T-helper 17 cell (primary cell): ENCODE results near the gene CEP170. TPM values are rescaled to one million over a fixed set of nuclear protein-coding genes. Genes with fewer than 3 reads are reported as not detected.
"Not testable (repeated sequence)": the region's sequence is repeated elsewhere in the genome, so short reads cannot be mapped to it uniquely, and the experiment has no call there.

Experiments used
- ATAC-seq: fragments of 150-1000 bp; cut with Tn5 transposase; 2 replicates; pipeline ENCODE4 v1.10.0; 2021; ENCODE audit warnings: mild to moderate bottlenecking, moderate library complexity
- DNase-seq, 3 donors: peaks; one replicate each; pipeline versions ENCODE4 v3.0.0 to v3.0.0-alpha.2; 2020 to 2021
- H3K9me3 ChIP-seq: one replicate; pipeline ENCODE4 v1.7.0; 2013; ENCODE audit warnings: low read length, mild to moderate bottlenecking; ENCODE audit not compliant: control insufficient read depth, poor library complexity, severe bottlenecking
- H3K27ac Mint-ChIP-seq: one replicate; pipeline ENCODE4 v1.8.0; 2022; ENCODE audit warnings: mild to moderate bottlenecking, moderate library complexity, mixed read lengths
- H3K27me3 Mint-ChIP-seq: one replicate; pipeline ENCODE4 v1.8.0; 2022; ENCODE audit warnings: mixed read lengths
- H3K36me3 Mint-ChIP-seq: one replicate; pipeline ENCODE4 v1.8.0; 2022; ENCODE audit warnings: low read depth, mixed read lengths
- H3K4me1 Mint-ChIP-seq: one replicate; pipeline ENCODE4 v1.8.0; 2022; ENCODE audit warnings: mild to moderate bottlenecking, mixed read lengths
- H3K4me3 Mint-ChIP-seq: one replicate; pipeline ENCODE4 v1.8.0; 2022; ENCODE audit warnings: mild to moderate bottlenecking, moderate library complexity, mixed read lengths
- total RNA-seq, 4 donors: library from RNA in 2 of 4; stranded (reverse) in 2 of 4; gene quantifications; one replicate each; pipeline ENCODE4 v1.2.3 and lab custom pipeline; 2022 to 2026

Gene CEP170
- total RNA-seq, 2 donors from 2014 or later: 26.0 to 26.5 TPM

- H3K36me3 Mint-ChIP-seq, ATAC-seq, DNase-seq, H3K4me3 Mint-ChIP-seq, H3K4me1 Mint-ChIP-seq, H3K9me3 ChIP-seq, H3K27ac Mint-ChIP-seq, H3K27me3 Mint-ChIP-seq: not testable (repeated sequence)
Measured at GRCh38 chr1:243205026-243205501, 50.0 kb downstream of the CEP170 start.

DNA sequence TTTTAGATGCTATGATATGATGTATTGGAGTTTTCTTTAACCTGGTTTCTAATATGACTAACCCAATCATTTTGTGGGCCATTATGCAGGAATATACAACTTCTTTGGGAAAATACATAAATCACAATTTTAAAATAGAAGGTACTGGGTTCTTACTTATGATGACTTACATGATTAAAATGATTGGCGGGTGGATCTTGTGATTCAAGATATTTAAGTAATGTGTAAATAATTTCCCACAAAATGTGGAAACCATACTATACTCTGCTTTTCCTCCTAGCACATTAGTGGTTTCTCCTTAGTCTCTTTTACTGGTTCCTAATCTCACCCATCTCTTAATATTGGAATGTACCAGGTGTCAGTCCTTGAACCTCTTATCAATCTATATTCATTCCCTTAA, 50.7 kb downstream of the CEP170 start:
- not testable (repeated sequence) for H3K4me3 Mint-ChIP-seq, H3K36me3 Mint-ChIP-seq, H3K9me3 ChIP-seq, H3K27ac Mint-ChIP-seq, H3K4me1 Mint-ChIP-seq, H3K27me3 Mint-ChIP-seq, DNase-seq, ATAC-seq

GRCh38 chr1:243203196-243203595, 51.9 kb downstream of the CEP170 start:
- not testable (repeated sequence) for H3K27ac Mint-ChIP-seq, H3K4me3 Mint-ChIP-seq, H3K4me1 Mint-ChIP-seq, H3K9me3 ChIP-seq, H3K36me3 Mint-ChIP-seq, DNase-seq, ATAC-seq, H3K27me3 Mint-ChIP-seq

- H3K9me3 ChIP-seq, H3K36me3 Mint-ChIP-seq, DNase-seq, H3K4me3 Mint-ChIP-seq, ATAC-seq, H3K4me1 Mint-ChIP-seq, H3K27ac Mint-ChIP-seq, H3K27me3 Mint-ChIP-seq: not testable (repeated sequence)
Measured at GRCh38 chr1:243201316-243201715, 53.8 kb downstream of the CEP170 start.

GRCh38 chr1:243197524-243197923, 57.6 kb downstream of the CEP170 start:
- H3K27me3 Mint-ChIP-seq, H3K4me3 Mint-ChIP-seq, DNase-seq, H3K36me3 Mint-ChIP-seq, H3K27ac Mint-ChIP-seq, ATAC-seq, H3K4me1 Mint-ChIP-seq, H3K9me3 ChIP-seq: not testable (repeated sequence)

DNA sequence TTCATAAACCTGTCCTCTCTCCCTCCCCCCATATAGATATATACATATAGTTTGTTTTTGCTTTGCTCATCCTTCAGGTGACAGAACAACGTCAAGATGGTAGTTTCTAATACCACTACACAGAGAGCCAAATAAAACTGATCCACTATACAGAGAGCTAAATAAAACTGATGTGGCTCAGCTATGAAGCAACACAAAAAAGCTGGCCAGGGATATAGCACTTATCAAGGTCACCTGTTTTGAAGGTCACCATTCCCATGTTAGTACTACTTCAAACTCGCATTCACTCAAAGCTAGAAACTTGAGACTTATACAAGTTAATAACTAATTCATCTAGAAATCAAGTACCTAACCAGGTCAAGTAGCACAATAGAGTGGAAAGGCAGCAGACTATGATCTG, 61.8 kb downstream of the CEP170 start:
- ATAC-seq, H3K4me1 Mint-ChIP-seq: not testable (repeated sequence)

DNA sequence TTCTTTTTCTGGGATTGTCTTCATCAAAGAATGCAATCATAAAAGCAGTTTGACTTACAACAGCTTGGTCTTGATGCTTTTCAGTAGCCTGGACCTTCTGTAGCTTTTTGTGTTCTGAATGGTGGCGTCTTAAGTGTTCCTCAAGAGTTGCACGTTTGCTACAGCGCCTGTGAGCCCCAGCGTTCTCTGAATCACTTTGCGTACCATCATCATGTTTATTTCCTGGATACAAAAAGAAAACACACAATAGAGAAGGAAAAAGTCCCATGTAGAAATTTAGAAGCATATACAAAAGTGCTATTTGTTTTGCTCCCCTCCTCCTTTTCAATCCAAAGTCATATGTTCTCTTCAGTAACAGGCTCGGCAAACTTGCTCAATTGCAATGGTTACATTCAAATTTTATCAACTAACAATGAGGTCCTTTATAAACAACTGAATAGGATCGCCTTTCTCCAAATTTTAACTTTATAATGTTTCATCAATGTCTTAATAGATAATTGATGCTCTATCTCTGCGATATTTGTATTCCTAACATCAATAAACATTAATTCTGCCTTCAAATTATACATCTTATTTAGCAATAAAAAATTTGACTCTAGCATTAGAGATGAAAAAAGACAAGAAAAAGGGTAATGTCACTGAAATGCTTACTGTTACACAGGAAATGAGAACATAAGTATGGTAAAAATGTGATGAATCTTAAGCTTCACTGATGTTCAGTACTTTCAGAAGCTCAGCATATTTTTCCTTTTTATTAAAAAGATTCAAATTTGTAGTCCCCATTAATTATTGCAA, 68.7 kb downstream of the CEP170 start:
- ATAC-seq, H3K4me3 Mint-ChIP-seq, H3K27ac Mint-ChIP-seq, DNase-seq, H3K36me3 Mint-ChIP-seq, H3K9me3 ChIP-seq, H3K27me3 Mint-ChIP-seq, H3K4me1 Mint-ChIP-seq: not testable (repeated sequence)

More for the DNA sequence above, 61.8 kb downstream of the CEP170 start:
- H3K4me3 Mint-ChIP-seq, H3K9me3 ChIP-seq, H3K27ac Mint-ChIP-seq, H3K27me3 Mint-ChIP-seq, DNase-seq, H3K36me3 Mint-ChIP-seq: not testable (repeated sequence)

DNA sequence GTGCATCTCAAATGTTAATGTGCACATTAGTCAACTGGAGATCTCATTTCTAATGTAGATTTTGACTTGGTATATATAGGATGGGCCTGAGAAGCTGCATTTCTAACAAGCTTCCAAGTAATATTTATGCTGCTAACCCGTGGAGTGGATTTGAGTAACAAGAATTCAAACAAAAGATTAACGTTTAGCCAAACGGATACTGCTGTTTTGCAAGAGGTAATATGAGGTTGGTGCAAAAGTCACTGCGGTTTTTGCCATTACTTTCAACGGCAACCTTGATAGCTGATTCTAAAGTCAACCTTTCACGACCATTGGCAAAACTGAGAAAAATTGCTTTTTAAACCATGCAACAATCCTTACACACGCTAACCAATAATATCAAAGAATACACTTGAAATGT, 70.3 kb downstream of the CEP170 start:
- not testable (repeated sequence) for ATAC-seq, H3K9me3 ChIP-seq, H3K4me3 Mint-ChIP-seq, H3K36me3 Mint-ChIP-seq, DNase-seq, H3K4me1 Mint-ChIP-seq, H3K27ac Mint-ChIP-seq, H3K27me3 Mint-ChIP-seq

- DNase-seq, H3K36me3 Mint-ChIP-seq, H3K27me3 Mint-ChIP-seq, H3K4me3 Mint-ChIP-seq, ATAC-seq, H3K4me1 Mint-ChIP-seq, H3K9me3 ChIP-seq, H3K27ac Mint-ChIP-seq: not testable (repeated sequence)
Measured at GRCh38 chr1:243183661-243184060, 71.4 kb downstream of the CEP170 start.

DNA sequence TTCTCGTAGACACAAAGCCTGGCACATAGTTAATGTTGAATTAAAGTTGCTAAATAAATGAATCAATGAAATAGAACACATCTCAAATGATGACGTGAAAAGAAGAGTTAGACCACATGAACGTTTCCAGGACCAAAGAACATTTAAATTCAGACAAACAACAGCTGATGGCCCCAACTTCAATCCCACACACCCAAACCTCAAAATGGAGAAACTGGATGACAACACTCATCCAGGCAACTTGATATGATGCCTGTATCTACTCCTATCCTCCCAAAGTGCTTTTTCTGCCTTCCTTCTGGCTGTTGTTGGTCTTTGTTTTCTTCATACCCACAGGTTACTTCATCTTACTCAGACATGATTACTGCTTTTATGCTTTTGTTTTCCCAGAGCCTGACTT, 71.9 kb downstream of the CEP170 start:
- ATAC-seq, DNase-seq, H3K27ac Mint-ChIP-seq, H3K4me3 Mint-ChIP-seq, H3K4me1 Mint-ChIP-seq, H3K9me3 ChIP-seq, H3K27me3 Mint-ChIP-seq, H3K36me3 Mint-ChIP-seq: not testable (repeated sequence)

GRCh38 chr1:243179720-243180119, 75.4 kb downstream of the CEP170 start:
- ATAC-seq (peak; percentile 67), DNase-seq (no peak)
- no peak overlapping the region for H3K4me3 Mint-ChIP-seq
- no peak overlapping the region for H3K27ac Mint-ChIP-seq
- peaks cover 8% of the 10 kb centered on the region for H3K36me3 Mint-ChIP-seq
- peaks cover 6% of the 10 kb centered on the region for H3K4me1 Mint-ChIP-seq
- H3K9me3 ChIP-seq: no peaks in the 10 kb centered on the region
- no peaks in the 10 kb centered on the region for H3K27me3 Mint-ChIP-seq

- not testable (repeated sequence) for H3K4me1 Mint-ChIP-seq, DNase-seq, H3K27ac Mint-ChIP-seq, ATAC-seq, H3K4me3 Mint-ChIP-seq, H3K9me3 ChIP-seq, H3K27me3 Mint-ChIP-seq, H3K36me3 Mint-ChIP-seq
Measured at GRCh38 chr1:243177792-243178191, 77.3 kb downstream of the CEP170 start.

DNA sequence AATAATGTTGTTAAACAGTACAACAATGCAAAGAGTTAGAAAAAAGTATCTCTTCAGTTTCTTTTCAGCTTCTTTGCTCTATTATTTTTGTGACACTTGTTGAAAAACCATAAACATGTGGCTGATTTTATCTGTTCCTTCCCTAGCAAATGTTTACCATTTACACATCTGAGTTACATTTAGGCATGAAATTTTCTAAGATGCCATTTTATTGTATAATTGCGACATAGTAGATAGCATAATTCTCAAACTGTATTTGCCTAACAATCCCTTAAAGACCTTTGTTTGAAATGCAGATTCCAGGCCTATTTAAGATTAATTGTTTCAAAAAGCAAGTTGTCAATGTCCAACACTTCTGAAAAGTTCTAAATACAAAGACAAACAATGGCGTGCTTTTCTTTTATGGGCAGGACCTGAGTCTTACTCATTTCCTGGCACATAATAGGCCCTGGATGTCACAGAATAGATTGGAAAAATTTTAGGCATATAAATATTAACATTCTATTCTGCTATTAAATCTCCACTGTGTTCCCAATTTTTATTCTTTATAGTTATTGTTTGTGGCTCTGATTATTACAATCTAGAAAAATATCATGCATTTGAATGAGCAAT, 81.2 kb downstream of the CEP170 start:
- not testable (repeated sequence) for H3K27ac Mint-ChIP-seq, DNase-seq, H3K4me1 Mint-ChIP-seq, H3K9me3 ChIP-seq, ATAC-seq, H3K36me3 Mint-ChIP-seq, H3K27me3 Mint-ChIP-seq, H3K4me3 Mint-ChIP-seq

DNA sequence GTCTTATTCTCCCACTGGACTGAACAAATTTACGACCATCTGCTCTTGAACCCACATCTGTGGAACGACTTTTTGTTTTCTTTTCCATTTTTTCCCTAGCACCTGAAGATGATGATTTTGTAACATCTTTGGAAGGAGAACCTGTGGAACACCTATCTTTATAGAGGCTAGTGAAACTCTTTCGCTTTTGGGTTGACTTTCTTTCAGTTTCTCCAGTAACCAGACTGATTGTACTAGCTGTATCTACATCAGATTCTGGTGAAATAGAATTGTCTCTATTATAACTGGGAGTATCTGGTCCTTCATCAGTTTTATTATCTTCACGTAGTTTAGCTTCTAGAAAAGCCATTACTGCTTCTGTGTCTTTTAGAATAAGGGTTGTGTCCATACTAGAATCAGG, 90.2 kb downstream of the CEP170 start:
- H3K9me3 ChIP-seq, H3K27me3 Mint-ChIP-seq, H3K4me3 Mint-ChIP-seq, H3K4me1 Mint-ChIP-seq, DNase-seq, H3K36me3 Mint-ChIP-seq, H3K27ac Mint-ChIP-seq, ATAC-seq: not testable (repeated sequence)
